HS-5 (cell line): ENCODE data around the gene IQSEC1.

Source experiments
- DNase-seq: peaks from one replicate; pipeline ENCODE4 v3.0.0-alpha.2; 2012; ENCODE audit warnings: low read depth

The IQSEC1 gene

DNA sequence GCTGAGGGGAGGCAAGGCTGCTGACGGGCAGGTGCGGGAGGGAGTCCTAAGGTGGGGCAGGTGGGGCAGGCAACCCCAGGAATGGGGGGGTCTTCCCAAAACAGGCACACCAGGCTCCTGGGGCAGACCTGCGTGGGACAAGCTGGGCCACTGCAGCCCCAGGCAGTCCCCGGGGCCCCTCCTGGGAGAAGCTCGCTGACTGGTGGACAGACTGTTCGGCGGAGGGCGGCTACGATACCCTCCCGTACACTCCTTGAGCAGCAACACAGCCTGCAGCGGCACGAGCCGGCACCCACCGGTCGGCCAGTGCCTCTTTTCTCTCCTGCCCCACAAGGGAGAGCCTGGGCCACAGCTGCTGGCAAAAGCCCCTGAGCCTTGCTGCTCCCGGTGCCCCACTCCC lies 165.9 kb downstream of the IQSEC1 start:
- no peak for DNase-seq

DNA sequence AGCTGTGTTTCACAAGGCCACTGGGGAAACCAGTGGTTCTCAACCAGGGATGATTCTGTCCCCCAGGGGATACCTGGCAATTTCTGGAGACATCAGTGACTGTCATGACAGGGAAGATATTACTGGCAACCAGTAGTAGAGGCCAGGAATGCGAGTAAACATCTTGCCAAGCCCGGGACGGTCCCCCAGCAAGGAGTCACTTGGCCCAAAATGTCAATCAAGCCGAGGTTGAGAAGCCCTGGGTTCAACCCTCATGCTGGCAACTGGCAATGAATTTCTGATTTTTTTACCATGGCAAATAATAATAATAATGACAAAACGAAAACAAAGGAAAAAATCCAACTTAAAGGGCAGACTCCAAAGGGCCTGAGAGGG lies 166.3 kb downstream of the IQSEC1 start:
- no peak for DNase-seq

DNA sequence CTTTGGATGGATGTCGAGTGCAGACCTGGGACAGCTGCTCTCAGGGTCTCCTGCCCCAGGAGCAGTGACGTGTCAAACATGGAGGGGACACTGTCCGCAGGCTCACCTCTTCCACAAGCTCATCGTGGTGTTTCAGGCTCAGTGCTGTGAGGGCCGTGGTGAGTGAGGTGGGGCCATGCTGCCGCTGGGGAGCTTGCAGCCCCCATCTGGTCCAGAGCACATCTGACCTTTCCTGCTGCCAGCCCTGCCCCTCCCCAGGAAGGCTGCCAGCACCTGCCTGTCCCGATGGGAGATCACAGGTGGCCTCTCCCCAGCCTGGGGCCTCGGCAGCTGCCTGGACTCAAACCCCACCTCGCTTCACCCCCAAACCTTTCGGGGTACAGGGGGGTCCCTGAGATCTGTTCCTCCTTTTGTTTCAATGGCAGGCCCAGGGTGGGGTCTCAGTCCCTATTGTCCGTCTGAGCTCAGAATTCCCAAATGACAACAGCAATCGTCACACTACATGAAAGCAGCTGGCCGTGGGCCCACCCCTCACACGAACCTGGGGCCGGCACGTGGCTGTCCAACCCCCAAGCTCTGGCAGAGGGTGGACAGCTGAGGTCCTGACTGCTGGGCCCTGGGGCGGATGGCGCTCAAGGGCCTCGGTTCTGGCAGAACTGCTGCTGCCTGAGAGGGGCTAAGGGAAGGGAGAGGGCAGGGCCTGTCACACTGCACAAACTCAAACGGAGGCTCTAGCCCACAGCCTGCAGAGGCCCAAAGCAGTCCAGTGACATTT lies 166.9 kb downstream of the IQSEC1 start:
- DNase-seq = no peak

DNA sequence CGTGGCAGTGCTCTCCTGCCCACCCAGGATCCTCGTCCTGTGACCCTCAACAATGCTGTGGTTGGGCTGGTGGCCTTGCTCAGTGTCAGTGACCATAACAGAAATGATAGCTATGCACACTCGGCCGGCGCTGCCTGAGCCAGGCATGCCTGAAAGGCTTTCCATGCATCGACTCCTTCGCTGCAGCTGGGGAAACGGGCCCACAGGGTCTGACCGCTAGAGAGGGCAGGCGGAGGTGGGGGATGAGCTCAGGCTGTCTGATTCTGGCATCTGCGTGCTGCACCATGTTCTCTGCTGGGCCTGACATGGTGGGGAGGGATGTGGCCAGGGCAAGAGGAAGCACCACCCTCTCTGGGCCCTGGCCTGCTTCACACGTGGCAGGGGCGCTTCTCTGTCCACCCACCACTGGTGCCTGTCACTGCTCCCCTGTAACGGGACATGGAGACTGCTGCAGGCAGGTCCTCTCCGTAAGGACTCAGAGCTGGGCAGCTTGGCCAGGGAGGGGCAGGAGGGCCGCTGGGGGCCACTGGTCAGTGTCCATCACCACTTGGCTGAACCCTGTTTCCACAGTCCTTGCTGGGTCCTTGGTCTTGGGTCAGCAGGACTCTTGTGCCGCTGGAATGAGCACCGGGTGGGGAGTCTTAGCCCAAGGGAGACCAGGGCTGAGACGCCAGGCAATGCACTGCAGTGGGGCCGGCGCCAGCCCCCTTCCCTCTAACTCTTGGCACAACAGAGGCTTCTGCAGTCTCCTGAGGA lies 167.7 kb downstream of the IQSEC1 start:
- DNase-seq = no peak

DNA sequence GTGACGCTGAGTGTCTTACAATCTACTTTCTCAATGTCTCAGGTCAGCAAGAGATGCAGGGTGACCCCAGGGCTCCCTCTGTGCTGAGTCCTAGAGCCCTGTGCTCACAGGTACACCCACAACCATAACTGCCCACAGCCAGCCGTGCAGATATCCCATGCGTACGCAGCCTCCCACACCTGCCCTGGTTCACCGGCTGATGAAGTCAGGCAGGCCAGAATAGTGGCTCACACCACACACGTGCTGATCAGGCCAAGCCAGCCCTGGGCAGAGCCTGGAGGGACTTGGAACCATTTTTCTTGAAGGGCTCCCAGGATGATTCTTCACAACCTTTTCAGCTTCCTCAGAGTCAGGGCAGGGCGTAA lies 168.3 kb downstream of the IQSEC1 start:
- DNase-seq = no peak

DNA sequence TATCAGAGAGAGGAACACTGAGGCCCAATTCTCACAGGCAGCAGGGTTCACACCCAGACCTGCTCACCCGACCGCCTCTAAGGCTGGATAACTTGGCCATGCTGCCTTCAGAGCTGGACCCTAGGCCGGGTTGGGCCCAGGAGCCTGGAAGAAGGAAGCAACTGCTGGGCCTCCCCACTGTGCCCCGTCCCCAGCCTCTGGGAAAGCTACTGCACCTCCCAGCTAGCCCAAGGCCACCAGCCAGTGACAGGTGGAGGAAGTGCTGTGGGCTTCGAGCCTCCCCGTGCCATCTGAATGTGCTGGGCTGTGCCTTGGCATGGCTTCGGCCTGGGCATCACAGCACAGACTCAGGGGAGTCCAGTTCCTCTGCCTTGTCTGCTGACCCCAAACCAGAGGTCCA lies 169.3 kb downstream of the IQSEC1 start:
- no peak for DNase-seq

DNA sequence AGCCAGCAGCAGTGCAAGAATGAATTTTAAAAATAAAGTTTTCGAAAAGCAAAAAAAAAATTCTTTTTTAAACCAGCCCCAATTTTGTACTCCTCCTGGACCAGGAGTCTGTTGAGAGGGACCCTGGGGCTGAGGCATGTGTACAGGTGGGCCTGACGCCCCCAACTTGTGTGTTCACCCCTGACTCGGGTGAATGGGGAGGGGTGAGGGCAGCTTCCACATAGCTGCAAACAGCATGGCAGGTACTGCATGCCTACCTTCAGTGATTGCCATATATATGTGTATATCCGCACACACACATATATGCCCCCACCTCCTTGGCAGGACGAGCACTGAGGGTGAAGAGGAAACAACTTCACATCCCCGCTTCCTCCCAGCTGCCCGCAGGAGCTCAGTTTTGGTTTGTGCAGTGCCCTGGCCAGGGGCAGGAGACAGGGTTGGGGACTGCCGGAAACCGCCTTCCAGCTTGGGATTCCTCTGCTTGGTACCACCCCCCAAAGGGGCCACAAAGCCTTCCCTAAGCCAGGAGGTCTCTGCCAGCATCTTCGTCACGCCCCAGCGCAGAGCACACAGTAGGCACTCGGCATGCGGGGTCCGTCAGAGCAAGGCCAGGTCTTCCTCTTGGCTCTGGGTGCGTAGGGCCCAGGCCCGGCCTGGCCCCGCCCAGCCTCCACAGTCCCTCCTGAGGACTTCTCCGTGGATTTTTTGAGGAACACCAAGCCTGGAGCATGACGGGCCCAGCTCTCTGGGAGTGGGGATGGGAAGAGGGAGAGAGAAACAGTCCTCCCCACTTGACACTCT lies 170.0 kb downstream of the IQSEC1 start:
- no peak for DNase-seq

DNA sequence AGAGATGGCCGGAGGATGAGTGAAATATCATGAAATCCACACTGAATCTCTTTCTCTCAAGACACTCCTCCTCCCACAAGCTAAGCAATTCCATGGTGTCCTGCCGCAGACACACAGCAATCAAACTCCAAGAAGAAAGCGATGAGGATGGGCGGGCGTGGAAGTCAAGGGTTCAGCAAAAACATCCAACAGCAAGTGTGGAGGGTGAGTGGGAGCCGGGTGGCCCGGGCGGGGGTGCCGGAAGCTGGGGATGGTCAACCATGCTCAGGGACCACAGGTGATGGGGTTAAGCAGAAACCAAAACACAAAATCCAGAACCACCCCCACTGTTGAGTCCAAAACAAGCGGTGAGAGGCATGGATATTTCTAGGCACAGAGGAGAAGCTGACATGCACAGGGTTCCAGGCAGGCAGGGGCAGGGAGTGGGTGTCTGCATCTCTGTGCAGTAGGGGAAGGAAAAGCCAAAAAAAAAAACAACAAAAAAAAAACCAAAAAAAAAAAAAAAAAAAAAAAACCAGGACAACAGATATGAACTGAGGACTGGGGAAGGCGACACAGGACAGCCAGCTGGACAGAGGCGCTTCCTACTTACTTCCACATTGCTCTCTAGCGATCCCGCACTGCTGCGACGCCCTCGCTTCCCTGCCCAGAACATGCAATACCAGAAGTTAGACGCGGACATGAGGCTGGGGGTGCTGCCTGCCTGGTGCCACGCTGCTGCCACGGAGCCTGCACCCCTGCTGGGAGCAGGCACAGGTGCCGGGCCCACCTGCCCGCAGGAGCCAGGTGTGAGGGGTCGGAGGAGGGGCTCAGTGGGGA lies 170.8 kb downstream of the IQSEC1 start:
- no peak for DNase-seq

DNA sequence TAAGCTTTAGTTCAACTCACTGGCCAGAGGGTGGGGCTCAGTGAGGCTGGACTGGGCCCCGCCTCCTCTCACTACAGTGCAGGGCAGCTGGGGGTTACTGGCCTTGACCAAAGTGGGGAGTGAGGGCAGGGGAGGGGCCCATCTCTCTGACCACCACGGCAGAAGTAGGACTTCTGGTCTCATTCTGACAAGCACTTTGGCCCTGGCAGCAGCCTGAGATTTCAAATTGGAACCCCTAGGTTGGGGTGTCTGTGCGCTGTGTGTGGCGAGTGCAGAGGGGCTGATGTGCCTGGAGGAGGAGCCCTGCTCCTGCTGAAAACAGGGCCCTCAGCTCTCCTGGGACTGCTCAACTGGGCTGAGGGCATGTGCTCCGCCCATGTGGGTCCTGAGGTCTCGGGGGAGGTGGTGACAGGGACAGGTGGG lies 171.6 kb downstream of the IQSEC1 start:
- no peak for DNase-seq

DNA sequence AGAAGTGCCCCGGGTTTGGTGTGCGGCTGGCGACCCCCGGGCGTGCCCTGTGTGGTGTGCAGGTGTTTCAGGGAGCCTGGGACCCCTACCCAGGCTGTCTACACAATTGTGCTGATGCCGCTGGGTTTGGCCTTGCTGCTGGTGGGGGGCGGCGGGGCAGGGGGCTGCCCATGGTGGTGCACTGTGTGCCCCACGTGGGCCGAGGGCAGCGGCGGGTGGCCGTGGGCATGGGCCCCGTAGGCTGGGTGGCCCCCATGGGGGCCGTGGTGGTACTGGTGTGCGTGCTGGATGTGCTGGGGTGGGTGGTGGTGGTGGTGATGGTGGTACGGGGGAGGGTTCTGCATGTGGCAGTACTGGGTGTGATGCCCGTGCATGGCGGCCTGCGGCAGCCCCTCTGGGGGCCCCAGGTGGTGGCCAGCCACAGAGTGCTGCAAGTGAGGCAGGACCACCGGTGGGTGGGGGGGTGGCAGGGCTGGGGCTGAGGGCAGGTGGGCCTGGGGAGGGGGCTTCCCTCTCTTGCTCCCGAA lies 172.3 kb downstream of the IQSEC1 start:
- DNase-seq = no peak

DNA sequence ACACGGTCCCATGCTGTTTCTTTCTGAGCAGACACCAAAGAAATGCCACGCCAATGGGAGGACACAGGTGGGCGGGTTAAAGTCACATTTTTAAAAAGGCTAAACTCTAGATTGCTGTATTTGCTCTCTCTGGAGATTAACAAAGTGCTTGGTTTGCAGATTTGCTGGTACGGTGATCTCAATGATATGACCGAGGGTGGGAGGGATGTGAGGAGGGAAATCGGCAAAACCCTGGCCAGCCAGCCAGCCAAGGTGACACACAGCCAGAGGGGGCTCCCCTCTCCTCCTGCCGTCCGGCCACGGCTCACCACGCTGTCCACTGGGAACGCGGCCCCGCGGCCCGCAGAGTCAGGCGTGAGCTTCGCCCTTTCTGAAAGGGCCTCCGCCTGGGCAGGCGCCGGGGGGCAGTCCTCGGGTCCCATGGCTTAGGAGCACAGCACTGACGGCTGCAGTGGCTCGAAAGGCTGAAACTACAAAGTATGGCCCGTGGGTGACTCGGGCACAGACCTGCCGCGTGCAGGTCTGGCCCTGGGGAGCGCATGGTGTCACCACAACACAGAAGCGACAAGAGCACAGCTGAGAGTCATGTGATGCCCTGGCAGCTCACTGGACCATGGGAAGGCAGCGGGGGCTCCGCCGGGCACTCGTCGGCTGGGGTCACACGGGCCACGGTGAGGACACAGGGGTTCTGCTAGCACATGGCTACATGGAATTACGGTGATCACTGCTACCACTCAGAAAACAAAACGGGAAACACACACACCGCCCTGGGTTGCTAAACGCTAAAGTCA lies 174.1 kb downstream of the IQSEC1 start:
- no peak for DNase-seq

DNA sequence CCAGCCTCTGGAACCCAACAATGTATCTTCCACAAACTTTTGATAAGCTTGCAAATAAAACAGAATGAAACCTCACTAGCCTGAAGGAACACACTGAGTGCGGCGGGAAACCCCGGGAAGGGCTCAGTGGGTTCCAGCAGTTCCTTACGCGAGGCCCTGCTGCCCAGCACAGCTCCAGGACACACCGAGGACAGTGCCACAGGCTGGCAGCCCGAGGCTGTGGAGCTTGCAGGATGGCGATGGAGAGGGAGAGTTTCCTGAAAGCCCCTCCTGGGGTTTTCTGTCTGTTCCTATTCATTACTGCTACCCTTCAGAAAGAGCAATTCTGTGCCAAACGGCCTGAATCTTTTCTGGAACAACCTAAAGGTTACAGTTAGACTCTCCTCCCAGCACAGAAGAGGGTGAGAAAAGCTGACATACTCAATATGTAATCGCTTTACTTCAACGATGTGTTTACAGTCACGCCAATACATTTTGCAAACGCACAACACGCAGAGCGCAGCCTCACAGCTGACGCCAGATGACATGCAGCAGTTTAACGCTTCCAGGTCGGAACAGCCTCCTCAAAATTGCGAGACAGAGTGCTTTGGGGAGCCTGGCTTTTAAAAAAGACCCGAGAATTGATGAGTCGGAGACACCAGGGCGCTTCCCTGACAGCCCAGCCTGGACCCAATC lies 174.8 kb downstream of the IQSEC1 start:
- DNase-seq = no peak

DNA sequence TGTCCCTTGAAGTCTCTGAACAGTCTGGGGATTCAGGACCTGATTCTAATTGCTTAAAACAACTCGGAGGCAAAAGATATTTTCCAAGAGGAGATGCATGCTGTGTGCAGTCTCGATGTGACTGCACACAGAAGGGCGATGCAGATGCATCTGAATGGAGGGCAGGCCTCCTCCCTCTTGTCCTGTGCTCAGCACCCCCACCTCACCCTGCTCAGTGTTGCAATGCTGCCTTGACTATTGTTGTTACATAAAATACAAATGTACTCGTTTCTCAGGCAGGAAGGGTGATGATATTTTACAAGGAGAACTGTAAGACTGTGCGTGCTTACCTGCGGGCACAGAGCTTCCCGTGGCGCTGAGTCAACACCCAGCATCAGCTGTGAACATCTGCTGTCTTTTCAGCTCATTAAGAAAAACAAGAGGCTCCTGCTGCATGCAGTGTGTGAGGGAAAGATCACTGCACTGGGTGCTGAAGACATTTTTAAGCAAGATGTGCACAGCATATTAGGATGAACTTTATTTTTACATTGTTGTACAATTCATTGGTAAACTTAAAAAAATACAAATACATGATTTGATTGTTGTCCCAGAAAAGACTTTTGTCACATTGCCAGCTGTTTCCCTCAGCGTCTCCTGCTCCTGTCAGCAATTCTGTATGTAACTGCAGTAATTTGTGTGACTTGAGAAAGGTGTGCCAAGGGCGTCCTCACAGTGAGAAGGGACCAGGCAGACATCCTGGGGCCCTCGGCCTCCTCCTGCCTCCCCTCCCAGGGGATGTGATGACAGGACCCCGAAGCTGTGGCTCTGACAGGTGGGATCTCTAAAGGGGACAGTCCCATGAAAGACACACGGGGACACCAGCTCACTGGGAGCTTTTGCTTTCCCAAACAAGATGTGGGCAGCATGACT lies 175.6 kb downstream of the IQSEC1 start:
- DNase-seq = no peak

DNA sequence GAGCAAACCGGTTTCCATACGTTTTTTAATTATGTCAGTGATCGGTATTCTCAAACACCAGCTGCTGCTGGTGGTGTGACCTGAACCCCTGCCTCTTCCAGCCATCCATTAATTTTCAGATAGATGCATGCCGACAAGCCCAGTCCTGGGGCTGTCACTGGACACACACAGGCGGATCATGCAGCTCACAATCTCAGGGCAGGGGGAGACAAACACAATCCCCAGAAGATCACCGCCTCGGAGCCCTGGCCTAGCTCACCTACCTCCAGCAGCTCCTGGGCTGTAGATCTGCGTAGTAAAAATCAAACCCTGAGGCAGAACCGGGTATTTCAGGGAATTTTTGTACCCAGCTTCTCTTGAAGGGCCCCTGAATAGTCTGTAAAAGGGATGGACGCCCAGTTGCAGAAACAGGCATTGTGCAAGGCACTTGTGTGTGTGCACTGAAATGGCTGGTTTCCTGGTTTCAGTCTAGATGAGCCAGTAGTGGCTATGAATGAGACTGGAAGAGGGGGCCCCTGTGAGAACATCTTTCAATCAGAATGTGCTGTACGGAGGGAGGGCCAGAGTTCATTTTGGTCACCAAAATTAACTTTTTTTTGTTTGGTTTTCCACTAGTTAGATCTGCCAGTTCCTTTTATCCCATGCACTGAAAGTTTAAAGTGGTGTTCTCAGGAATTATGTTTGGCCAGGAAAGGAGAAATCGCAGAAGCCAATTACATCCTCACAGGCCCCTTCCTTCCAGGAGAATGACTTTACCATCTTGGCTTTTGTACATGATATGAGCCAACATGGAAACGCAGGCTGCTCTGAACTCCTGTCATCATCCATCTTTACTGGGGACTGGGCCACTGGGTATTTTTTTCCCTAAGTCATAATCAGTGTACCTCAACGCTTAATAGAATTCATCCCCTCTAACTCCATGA lies 176.9 kb downstream of the IQSEC1 start:
- no peak for DNase-seq

DNA sequence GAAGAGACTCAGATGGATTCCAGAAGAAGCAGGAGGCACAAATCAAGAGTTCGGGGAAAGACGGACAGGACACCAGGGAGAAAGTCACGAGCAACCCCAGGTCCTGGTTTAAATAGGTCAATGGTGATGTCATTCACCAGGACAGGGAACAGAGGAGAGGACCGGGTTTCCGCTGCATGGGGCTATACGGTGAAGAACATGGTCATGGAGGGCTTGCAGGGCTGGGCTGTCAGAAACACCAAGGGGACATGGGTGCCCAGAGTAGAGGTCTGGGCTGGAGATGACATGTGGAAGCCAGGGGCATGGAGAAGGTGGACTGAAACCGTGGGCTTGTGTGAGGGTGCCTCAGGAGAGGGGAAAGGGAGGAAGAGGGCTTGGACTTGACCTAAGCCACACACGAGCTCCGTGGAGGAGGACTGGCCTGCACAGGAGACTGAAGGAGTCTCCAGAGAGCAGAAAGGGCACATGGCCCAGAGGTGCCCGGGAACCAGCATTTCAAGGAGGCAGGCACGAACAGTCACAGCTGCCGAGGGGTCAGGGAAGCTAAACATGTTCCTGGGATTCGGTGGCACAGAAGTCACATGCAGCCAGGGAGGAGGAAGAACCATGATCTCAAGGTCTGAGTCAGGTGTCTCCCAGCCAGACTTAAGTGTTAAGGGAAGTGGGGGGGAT lies 177.7 kb downstream of the IQSEC1 start:
- no peak for DNase-seq

DNA sequence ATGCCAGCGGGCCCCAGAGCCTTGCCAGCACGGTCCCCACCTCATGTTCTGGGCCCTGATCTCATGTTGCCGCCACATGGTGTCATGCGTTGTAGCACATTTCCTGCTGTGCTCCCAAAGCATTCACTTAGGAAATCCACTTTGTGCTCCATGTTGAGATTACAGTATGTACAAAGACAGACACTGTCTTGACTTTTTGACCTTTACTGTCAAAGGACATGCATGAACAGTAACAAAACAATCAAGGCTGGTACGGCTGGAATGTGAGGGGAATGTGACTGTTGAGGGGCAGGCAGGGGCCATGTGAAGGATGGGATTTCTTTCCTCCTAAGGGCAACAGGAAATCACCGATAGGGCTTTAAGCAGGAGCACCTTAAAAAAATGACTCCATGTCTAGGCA lies 178.6 kb downstream of the IQSEC1 start:
- no peak for DNase-seq

DNA sequence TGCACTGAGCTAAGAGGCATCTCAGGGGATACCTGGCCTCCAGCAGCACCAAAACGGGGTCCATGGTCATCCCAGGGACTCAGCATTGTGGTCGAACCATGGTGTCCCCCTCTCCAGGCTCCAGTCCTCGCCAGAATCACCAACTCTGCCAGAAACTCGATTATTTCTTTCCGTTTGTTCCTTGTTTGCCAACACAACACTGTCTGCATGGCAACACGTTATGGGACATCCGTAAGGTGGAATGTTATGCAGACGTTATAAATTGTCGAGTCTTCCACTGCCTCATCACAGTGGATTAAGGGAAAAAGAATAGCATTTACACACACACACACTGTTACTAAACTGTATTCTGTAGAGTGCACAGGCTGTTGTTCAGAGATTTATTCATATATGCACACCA lies 179.4 kb downstream of the IQSEC1 start:
- no peak for DNase-seq

DNA sequence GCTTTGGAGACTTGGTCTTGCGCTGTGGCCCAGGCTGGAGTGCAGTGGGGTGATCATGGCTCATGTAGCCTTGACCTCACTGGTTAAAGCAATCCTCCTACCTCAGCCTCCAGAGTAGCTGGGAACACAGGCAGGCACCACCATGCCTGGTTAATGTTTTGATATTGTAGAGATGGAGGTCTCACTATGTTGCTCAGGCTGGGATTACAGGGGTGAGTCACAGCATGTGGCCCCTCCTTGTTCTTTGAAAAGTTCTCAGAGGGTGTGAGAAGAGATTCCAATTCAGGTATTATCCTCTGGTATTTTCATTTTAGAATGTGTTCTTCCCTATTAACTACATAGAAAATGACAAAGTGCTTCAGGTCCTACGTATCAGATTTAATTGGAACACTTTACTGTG lies 180.0 kb downstream of the IQSEC1 start:
- DNase-seq = no peak
